SK-N-SH (cell line): ENCODE data around the gene S100A16. TPM values are rescaled to one million over a fixed set of nuclear protein-coding genes. Genes with fewer than 3 reads are reported as not detected.

Experiments used
- CTCF ChIA-PET: fragments of 300-600, 350-600 bp; formaldehyde crosslinking; extraction: SDS; loops from one replicate; lab custom pipeline; 2021; lab: Yijun Ruan, JAX
- POLR2A ChIA-PET: fragments of 350-600 bp; sonication (Branson Sonifier 250); formaldehyde crosslinking; extraction: SDS; loops from one replicate; lab custom pipeline; 2020; ENCODE audit warnings: antibody characterized with exemption, inconsistent platforms; lab: Yijun Ruan, JAX
- DNase-seq: peaks from one replicate; pipeline ENCODE4 v3.0.0; 2012
- H2AFZ ChIP-seq: fragments of 200-600 bp; sonication (generic); 2 replicates; pipeline ENCODE4 v1.8.1; 2016; ENCODE audit warnings: antibody characterized with exemption, mild to moderate bottlenecking, low read depth
- H3F3A ChIP-seq: fragments of 200-600 bp; sonication (generic); replicated peaks from 2 replicates; pipeline ENCODE3; 2016; ENCODE audit warnings: antibody characterized with exemption, mild to moderate bottlenecking; ENCODE audit not compliant: insufficient read depth
- H3K27ac ChIP-seq, 2 experiments: fragments of 200-500 bp in 1 of 2; fragments of 200-600 bp in 1 of 2; sonication (Bioruptor generic) in 1 of 2; sonication (generic), shearing (Covaris generic) in 1 of 2; 2 replicates each; pipeline versions ENCODE4 v1.5.1 to v1.6.1; 2014 to 2016; ENCODE audit warnings: low read depth in 2 of 2, inconsistent platforms in 1 of 2, low read length in 1 of 2, mild to moderate bottlenecking in 1 of 2, mixed read lengths in 1 of 2
- H3K27me3 ChIP-seq: fragments of 200-600 bp; sonication (generic), shearing (Covaris generic); 2 replicates; pipeline ENCODE4 v1.6.1; 2016; ENCODE audit warnings: mixed run types; ENCODE audit not compliant: insufficient read depth
- H3K36me3 ChIP-seq, 2 experiments: fragments of 200-500 bp in 1 of 2; fragments of 200-600 bp in 1 of 2; sonication (Bioruptor generic) in 1 of 2; sonication (generic) in 1 of 2; replicated peaks in 1 of 2; 2 replicates each; pipeline versions ENCODE3 to v1.5.1; 2014 to 2016; ENCODE audit warnings: low read length in 1 of 2, mild to moderate bottlenecking in 1 of 2; ENCODE audit not compliant: insufficient read depth in 2 of 2, control insufficient read depth in 1 of 2
- H3K4me1 ChIP-seq, 2 experiments: fragments of 200-500 bp in 1 of 2; fragments of 200-600 bp in 1 of 2; sonication (Bioruptor generic) in 1 of 2; sonication (generic), shearing (Covaris generic) in 1 of 2; 2 replicates each; pipeline versions ENCODE4 v1.5.1 to v1.6.1; 2014 to 2016; ENCODE audit warnings: low read depth in 1 of 2, low read length in 1 of 2, mixed run types in 1 of 2; ENCODE audit not compliant: insufficient read depth in 2 of 2, control insufficient read depth in 1 of 2
- H3K4me2 ChIP-seq: fragments of 200-600 bp; sonication (generic), shearing (Covaris generic); 2 replicates; pipeline ENCODE4 v1.6.1; 2017; ENCODE audit warnings: mixed run types
- H3K4me3 ChIP-seq, 2 experiments: fragments of 200-500 bp in 1 of 2; fragments of 200-600 bp in 1 of 2; sonication (Bioruptor generic) in 1 of 2; sonication (generic), shearing (Covaris generic) in 1 of 2; 2 replicates each; pipeline versions ENCODE4 v1.5.1 to v1.8.1; 2014 to 2016; ENCODE audit warnings: low read depth in 2 of 2, inconsistent platforms in 1 of 2, low read length in 1 of 2, mild to moderate bottlenecking in 1 of 2, mixed read lengths in 1 of 2, moderate library complexity in 1 of 2
- H3K79me2 ChIP-seq: fragments of 200-600 bp; sonication (generic); 2 replicates; pipeline ENCODE4 v1.8.1; 2017; ENCODE audit warnings: mild to moderate bottlenecking; ENCODE audit not compliant: insufficient read depth
- H3K9ac ChIP-seq: fragments of 200-600 bp; sonication (generic); 2 replicates; pipeline ENCODE4 v1.6.1; 2017; ENCODE audit warnings: mixed run types
- H3K9me2 ChIP-seq: fragments of 200-600 bp; sonication (generic); 2 replicates; pipeline ENCODE4 v1.6.1; 2017; ENCODE audit warnings: mixed run types
- H3K9me3 ChIP-seq: fragments of 200-600 bp; sonication (generic); 2 replicates; pipeline ENCODE4 v1.6.1; 2017; ENCODE audit warnings: mixed run types, mild to moderate bottlenecking, moderate library complexity
- H4K20me1 ChIP-seq: fragments of 200-600 bp; sonication (generic); 2 replicates; pipeline ENCODE4 v1.6.1; 2017; ENCODE audit warnings: mild to moderate bottlenecking, mixed run types; ENCODE audit not compliant: insufficient read depth
- EP300 ChIP-seq, 2 experiments: IDR thresholded peaks; 2 replicates each; pipeline versions ENCODE4 v1.4.0 to v1.6.1; 2012; ENCODE audit warnings: borderline replicate concordance in 1 of 2, low read depth in 1 of 2, low read length in 1 of 2
- FOSL2 ChIP-seq: IDR thresholded peaks from 2 replicates; pipeline ENCODE4 v1.4.0; 2012; ENCODE audit warnings: low read depth, mild to moderate bottlenecking, moderate library complexity, borderline replicate concordance
- FOXJ3 ChIP-seq: sonication (generic); formaldehyde crosslinking; IDR thresholded peaks from 2 replicates; pipeline ENCODE4 v1.5.1; 2020; ENCODE audit warnings: mild to moderate bottlenecking, missing genetic modification reagents
- GABPA ChIP-seq: IDR thresholded peaks from 2 replicates; pipeline ENCODE4 v1.4.0; 2012; ENCODE audit warnings: low read depth, mild to moderate bottlenecking
- GATA2 ChIP-seq: sonication (generic); formaldehyde crosslinking; IDR thresholded peaks from 2 replicates; pipeline ENCODE4 v1.5.0; 2020; ENCODE audit warnings: mild to moderate bottlenecking, missing genetic modification reagents
- NFIC ChIP-seq: IDR thresholded peaks from 2 replicates; pipeline ENCODE4 v1.4.0; 2012; ENCODE audit warnings: borderline replicate concordance
- POLR2AphosphoS5 ChIP-seq: IDR thresholded peaks from 2 replicates; pipeline ENCODE4 v1.6.1; 2012; ENCODE audit warnings: low read depth, low read length
- RCOR1 ChIP-seq: fragments of 150-350 bp; IDR thresholded peaks from 2 replicates; pipeline ENCODE4 v1.6.1; 2017; ENCODE audit warnings: antibody characterized with exemption, low read length
- RFX5 ChIP-seq: IDR thresholded peaks from 2 replicates; pipeline ENCODE4 v1.6.1; 2012; ENCODE audit warnings: mild to moderate bottlenecking, improper control_type of control experiment, low read length
- SMC3 ChIP-seq: IDR thresholded peaks from 2 replicates; pipeline ENCODE4 v1.6.1; 2012; ENCODE audit warnings: low read depth, low read length, improper control_type of control experiment
- TCF12 ChIP-seq: IDR thresholded peaks from 2 replicates; pipeline ENCODE4 v1.4.0; 2012
- WGBS: methylation state at CpG from one replicate; pipeline ENCODE4 v1.1.6; 2017; ENCODE audit warnings: low lambda C conversion rate; 5-methylcytosine and 5-hydroxymethylcytosine counted together
- polyA plus RNA-seq, 3 experiments: library from polyadenylated mRNA; depleted of rRNA; stranded (reverse); fragments of >200 nt; gene quantifications; 2 replicates each; pipeline ENCODE4 v1.2.3, GENCODE V29; 2012
- TF ChIP-seq, protein P1 (sequence below): IDR thresholded peaks from 2 replicates; pipeline ENCODE4 v1.6.1; 2012; ENCODE audit warnings: mild to moderate bottlenecking, low read depth, low read length, moderate library complexity
- TF ChIP-seq, protein P2 (sequence below): IDR thresholded peaks from 2 replicates; pipeline ENCODE4 v1.4.0; 2012; ENCODE audit warnings: low read depth

The S100A16 gene
- polyA plus RNA-seq, 1 of the 3 experiments (the other 2 are of a cell fraction): 512 TPM

DNA sequence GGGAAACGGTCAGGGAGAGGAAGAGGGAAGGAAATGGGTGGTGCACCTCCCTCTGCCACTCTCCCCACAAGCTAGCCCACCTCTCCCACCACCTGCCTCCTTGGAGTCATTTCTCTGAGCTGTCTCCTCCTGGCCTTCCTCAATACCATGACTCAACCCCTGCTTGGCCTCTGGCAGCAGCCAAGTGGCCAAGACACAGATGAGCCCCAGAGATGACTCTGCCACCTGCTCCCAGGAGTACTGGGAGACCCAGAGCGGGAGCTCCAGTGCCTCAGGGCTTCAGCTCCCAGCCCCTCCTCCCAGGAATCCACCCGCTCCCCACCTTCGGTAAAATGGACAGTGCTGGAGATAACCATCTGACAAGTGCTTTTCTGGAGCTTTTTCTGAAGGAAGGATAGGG, 2.6 kb downstream of the S100A16 start:
- DNase-seq: no peak

DNA sequence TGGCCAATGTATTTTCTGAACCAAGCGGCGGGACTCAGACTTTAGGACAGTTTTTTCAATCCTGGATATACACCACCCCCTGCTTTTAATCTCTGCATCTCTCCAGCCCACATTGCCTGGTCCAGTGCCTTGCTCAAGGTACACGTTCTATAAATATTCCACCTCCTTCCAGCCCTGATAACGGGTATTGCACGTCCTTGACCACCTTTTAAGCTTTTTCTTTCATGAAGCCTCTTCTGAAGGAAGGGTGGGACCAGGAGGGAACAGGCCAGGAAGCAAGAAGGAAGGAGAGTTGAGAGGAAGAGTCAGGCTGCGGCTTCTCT, 3.4 kb downstream of the S100A16 start:
- peak overlapping the region; percentile 100; the same call in 1 of the 2 replicates for H3K9ac ChIP-seq
- no peaks in the 10 kb centered on the region for H4K20me1 ChIP-seq
- no peak for DNase-seq
- peaks cover 13 to 27% of the 10 kb centered on the region in 2 experiments for H3K36me3 ChIP-seq
- H3K79me2 ChIP-seq: peaks cover 51% of the 10 kb centered on the region
- peak overlapping the region; percentile 58 to 84; a peak in 3 of 4 replicates for H3K27ac ChIP-seq
- peaks cover 25% of the 10 kb centered on the region for H3F3A ChIP-seq
- POLR2A ChIA-PET: no interaction called here
- 77% methylated on average over 6 of the region's 6 CpGs for WGBS
- H3K9me2 ChIP-seq: no peaks in the 10 kb centered on the region
- H3K9me3 ChIP-seq: no peaks in the 10 kb centered on the region
- peak overlapping the region; percentile 99 for H3K4me2 ChIP-seq
- peak overlapping the region in 1 of 2 experiments; percentile 87; a peak in 1 of 4 replicates for H3K4me3 ChIP-seq
- CTCF ChIA-PET: no interaction called here
- TF ChIP-seq, protein P1, sequence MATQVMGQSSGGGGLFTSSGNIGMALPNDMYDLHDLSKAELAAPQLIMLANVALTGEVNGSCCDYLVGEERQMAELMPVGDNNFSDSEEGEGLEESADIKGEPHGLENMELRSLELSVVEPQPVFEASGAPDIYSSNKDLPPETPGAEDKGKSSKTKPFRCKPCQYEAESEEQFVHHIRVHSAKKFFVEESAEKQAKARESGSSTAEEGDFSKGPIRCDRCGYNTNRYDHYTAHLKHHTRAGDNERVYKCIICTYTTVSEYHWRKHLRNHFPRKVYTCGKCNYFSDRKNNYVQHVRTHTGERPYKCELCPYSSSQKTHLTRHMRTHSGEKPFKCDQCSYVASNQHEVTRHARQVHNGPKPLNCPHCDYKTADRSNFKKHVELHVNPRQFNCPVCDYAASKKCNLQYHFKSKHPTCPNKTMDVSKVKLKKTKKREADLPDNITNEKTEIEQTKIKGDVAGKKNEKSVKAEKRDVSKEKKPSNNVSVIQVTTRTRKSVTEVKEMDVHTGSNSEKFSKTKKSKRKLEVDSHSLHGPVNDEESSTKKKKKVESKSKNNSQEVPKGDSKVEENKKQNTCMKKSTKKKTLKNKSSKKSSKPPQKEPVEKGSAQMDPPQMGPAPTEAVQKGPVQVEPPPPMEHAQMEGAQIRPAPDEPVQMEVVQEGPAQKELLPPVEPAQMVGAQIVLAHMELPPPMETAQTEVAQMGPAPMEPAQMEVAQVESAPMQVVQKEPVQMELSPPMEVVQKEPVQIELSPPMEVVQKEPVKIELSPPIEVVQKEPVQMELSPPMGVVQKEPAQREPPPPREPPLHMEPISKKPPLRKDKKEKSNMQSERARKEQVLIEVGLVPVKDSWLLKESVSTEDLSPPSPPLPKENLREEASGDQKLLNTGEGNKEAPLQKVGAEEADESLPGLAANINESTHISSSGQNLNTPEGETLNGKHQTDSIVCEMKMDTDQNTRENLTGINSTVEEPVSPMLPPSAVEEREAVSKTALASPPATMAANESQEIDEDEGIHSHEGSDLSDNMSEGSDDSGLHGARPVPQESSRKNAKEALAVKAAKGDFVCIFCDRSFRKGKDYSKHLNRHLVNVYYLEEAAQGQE: no peak
- TF ChIP-seq, protein P2, sequence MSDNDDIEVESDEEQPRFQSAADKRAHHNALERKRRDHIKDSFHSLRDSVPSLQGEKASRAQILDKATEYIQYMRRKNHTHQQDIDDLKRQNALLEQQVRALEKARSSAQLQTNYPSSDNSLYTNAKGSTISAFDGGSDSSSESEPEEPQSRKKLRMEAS: no peak
- TF ChIP-seq POLR2AphosphoS5 (no peak), GATA2 (CRISPR knock-in tag) (no peak), FOXJ3 (no peak), SMC3 (no peak), NFIC (no peak), GABPA (no peak), EP300 (IDR thresholded peaks at IDR 0.05; ENCODE audit: borderline replicate concordance in 1 of 2, low read depth in 1 of 2, low read length in 1 of 2) (no peak), RFX5 (no peak)
- TF ChIP-seq, all 33 proteins: peak for 0
- Histone ChIP-seq H2AFZ (peak overlapping the region; percentile 48; the same call in 1 of the 2 replicates), H3K4me1 (peaks cover 15 to 23% of the 10 kb centered on the region in 2 experiments; a peak in 3 of 4 replicates), H3K27me3 (no peaks in the 10 kb centered on the region)

More for the DNA sequence above, 2.6 kb downstream of the S100A16 start:
- CTCF ChIA-PET: interaction anchor here (0.7 to 1.4 kb wide), 3 partner anchors 39 to 115 kb away, joined by 3 to 5 read pairs (median 3); no protein-coding TSS in a partner anchor
- H3K79me2 ChIP-seq: peaks cover 51% of the 10 kb centered on the region
- no peak overlapping the region for H3K4me3 ChIP-seq
- WGBS: 55% methylated on average over 4 of the region's 4 CpGs
- POLR2A ChIA-PET: no interaction called here
- peak overlapping the region; percentile 99 for H3K4me2 ChIP-seq
- H3K9ac ChIP-seq: no peak overlapping the region
- H3K27me3 ChIP-seq: no peaks in the 10 kb centered on the region
- H3K36me3 ChIP-seq: peaks cover 13 to 24% of the 10 kb centered on the region in 2 experiments
- H4K20me1 ChIP-seq: no peaks in the 10 kb centered on the region
- H3K27ac ChIP-seq: peak overlapping the region in 1 of 2 experiments; percentile 84; a peak in 2 of 4 replicates
- no peaks in the 10 kb centered on the region for H3K9me2 ChIP-seq
- peaks cover 15 to 23% of the 10 kb centered on the region in 2 experiments; a peak in 3 of 4 replicates for H3K4me1 ChIP-seq
- H3F3A ChIP-seq: peaks cover 25% of the 10 kb centered on the region
- TF ChIP-seq FOSL2 (0 out of 2 replicates have a peak, but pooled peaks have one; percentile 38), TCF12 (peak; percentile 75), RCOR1 (no peak)
- no peak overlapping the region for H2AFZ ChIP-seq
- H3K9me3 ChIP-seq: no peaks in the 10 kb centered on the region
